HCT116 (cell line): ENCODE data around the gene SLC6A8.
A peak's percentile ranks its signal among the peaks of the same experiment; 100 is the strongest.

ENCODE experiments used
- CEBPB ChIP-seq: IDR thresholded peaks from 2 replicates; pipeline ENCODE4 v1.6.1; 2012; ENCODE audit warnings: low read depth
- EZH2 ChIP-seq: fragments of 200-600 bp; sonication (generic); IDR thresholded peaks from 2 replicates; pipeline ENCODE4 v1.6.1; 2017; ENCODE audit warnings: antibody characterized with exemption, mixed run types
- JUND ChIP-seq: IDR thresholded peaks from 2 replicates; pipeline ENCODE4 v1.6.1; 2012
- TCF7L2 ChIP-seq: IDR thresholded peaks from 2 replicates; pipeline ENCODE4 v1.7.0; 2011; ENCODE audit warnings: borderline replicate concordance, inconsistent platforms; ENCODE audit not compliant: insufficient read depth, insufficient read length; ENCODE audit errors: extremely low read depth
- TF ChIP-seq, protein P1 (sequence below), 3 experiments: fragments of 200-600 bp in 1 of 3; sonication (generic) in 1 of 3; IDR thresholded peaks in 2 of 3; conservative IDR thresholded peaks in 1 of 3; 2 replicates each; pipeline ENCODE4 v1.5.1; 2012 to 2017; ENCODE audit warnings: low read depth in 2 of 3, low read length in 2 of 3, antibody characterized with exemption in 1 of 3, borderline replicate concordance in 1 of 3, control low read depth in 1 of 3, mild to moderate bottlenecking in 1 of 3, mixed read lengths in 1 of 3, mixed run types in 1 of 3, moderate library complexity in 1 of 3; ENCODE audit not compliant: insufficient read depth in 1 of 3
- TF ChIP-seq, protein P2 (sequence below): IDR thresholded peaks from 2 replicates; pipeline ENCODE4 v1.6.1; 2012

DNA sequence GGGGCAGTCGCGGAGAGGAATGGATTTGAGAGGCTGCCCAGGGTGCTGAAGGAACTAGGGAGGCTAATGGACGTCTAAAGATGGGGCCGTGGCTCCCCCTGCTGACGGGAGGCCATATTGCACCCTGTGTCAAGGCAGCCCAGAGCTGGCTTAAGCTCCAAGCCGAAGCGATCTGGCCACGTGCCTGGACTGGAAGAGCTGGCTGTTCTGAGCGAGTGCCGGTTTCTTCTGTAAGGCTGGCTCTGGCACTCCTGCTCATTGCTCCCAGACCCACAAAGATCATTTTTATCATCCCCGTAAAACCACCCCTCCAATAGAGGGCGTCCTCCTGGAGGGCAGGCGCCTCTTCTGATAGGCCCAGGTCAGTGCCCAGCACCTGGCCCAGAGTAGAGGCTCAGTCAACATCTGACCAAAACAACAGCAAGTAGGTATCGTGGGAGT lies 19.8 kb upstream of the SLC6A8 start:
- TF ChIP-seq, protein P1, sequence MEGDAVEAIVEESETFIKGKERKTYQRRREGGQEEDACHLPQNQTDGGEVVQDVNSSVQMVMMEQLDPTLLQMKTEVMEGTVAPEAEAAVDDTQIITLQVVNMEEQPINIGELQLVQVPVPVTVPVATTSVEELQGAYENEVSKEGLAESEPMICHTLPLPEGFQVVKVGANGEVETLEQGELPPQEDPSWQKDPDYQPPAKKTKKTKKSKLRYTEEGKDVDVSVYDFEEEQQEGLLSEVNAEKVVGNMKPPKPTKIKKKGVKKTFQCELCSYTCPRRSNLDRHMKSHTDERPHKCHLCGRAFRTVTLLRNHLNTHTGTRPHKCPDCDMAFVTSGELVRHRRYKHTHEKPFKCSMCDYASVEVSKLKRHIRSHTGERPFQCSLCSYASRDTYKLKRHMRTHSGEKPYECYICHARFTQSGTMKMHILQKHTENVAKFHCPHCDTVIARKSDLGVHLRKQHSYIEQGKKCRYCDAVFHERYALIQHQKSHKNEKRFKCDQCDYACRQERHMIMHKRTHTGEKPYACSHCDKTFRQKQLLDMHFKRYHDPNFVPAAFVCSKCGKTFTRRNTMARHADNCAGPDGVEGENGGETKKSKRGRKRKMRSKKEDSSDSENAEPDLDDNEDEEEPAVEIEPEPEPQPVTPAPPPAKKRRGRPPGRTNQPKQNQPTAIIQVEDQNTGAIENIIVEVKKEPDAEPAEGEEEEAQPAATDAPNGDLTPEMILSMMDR (IDR thresholded peaks at IDR 0.05 in 2 of 3, conservative IDR thresholded peaks at IDR 0.05 in 1 of 3; ENCODE audit: borderline replicate concordance in 1 of 3, insufficient read depth in 1 of 3, low read depth in 2 of 3, low read length in 2 of 3) = peak in 2 of 3 experiments; percentile 74 to 76; a peak in 4 of 6 replicates
- TF ChIP-seq TCF7L2 (no peak), EZH2 (no peak), JUND (no peak), CEBPB (no peak)
- TF ChIP-seq, protein P2, sequence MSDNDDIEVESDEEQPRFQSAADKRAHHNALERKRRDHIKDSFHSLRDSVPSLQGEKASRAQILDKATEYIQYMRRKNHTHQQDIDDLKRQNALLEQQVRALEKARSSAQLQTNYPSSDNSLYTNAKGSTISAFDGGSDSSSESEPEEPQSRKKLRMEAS = no peak
